ENCODE data around the gene GATAD2B. TPM values are rescaled to one million over a fixed set of nuclear protein-coding genes. Genes with fewer than 3 reads are reported as not detected.

GATAD2B gene
- total RNA-seq, 1 experiment from 2014 or later = 46.9 TPM

DNA sequence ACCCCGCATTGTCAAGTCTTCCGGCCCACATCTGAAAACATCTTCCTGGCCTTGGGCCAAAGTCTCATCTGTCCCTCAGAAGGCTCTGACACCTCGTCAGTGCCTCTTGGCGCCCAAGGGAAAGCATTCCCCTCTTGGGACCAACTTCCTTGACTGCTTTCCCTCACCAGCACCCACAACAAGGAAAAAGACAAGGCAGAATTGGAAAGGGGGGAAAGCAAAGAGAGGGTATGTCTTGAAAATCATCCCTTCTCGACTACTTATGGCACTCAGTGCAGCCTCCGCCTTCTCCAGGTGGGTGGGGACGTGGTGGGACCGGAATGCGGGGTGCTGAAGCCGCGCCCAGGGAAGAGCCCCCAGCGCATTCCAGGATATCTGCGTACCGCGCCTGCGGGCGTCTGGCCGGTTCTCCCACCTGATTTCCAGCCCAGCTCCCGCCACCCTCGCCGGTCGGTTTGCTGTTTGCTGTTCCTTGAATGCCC lies 41.1 kb upstream of the GATAD2B start:
- H3K27ac Mint-ChIP-seq = peak overlapping the region; percentile 100
- TF ChIP-seq TEAD1 (CRISPR knock-in tag; IDR thresholded peaks at IDR 0.05) (peak; percentile 83; the same call in 1 of the 2 replicates), TEAD4 (CRISPR knock-in tag; IDR thresholded peaks at IDR 0.05) (peak; percentile 77; the same call in 1 of the 2 replicates), CREM (CRISPR knock-in tag; IDR thresholded peaks at IDR 0.05) (peak; percentile 54; the same call in 1 of the 2 replicates), SMAD4 (CRISPR knock-in tag; IDR thresholded peaks at IDR 0.05) (0 out of 2 replicates have a peak, but pooled peaks have one; percentile 43), E2F5 (CRISPR knock-in tag; IDR thresholded peaks at IDR 0.05) (0 out of 2 replicates have a peak, but pooled peaks have one; percentile 61), GABPB1 (CRISPR knock-in tag; IDR thresholded peaks at IDR 0.05) (no peak), NR3C1 (CRISPR knock-in tag; conservative IDR thresholded peaks at IDR 0.05; ENCODE audit: low read depth) (no peak), ZMAT4 (CRISPR knock-in tag; IDR thresholded peaks at IDR 0.05) (0 out of 2 replicates have a peak, but pooled peaks have one; percentile 22), NR1H2 (CRISPR knock-in tag; IDR thresholded peaks at IDR 0.05) (no peak), JAZF1 (CRISPR knock-in tag; IDR thresholded peaks at IDR 0.05) (no peak), SMAD3 (CRISPR knock-in tag; IDR thresholded peaks at IDR 0.05; ENCODE audit: borderline replicate concordance) (no peak), RELA (CRISPR knock-in tag; IDR thresholded peaks at IDR 0.05; ENCODE audit: borderline replicate concordance) (no peak)
- TF ChIP-seq, protein P1, sequence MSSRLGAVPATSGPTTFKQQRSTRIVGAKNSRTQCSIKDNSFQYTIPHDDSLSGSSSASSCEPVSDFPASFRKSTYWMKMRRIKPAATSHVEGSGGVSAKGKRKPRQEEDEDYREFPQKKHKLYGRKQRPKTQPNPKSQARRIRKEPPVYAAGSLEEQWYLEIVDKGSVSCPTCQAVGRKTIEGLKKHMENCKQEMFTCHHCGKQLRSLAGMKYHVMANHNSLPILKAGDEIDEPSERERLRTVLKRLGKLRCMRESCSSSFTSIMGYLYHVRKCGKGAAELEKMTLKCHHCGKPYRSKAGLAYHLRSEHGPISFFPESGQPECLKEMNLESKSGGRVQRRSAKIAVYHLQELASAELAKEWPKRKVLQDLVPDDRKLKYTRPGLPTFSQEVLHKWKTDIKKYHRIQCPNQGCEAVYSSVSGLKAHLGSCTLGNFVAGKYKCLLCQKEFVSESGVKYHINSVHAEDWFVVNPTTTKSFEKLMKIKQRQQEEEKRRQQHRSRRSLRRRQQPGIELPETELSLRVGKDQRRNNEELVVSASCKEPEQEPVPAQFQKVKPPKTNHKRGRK (CRISPR knock-in tag; IDR thresholded peaks at IDR 0.05; ENCODE audit: borderline replicate concordance) = no peak
- TF ChIP-seq, protein P2, sequence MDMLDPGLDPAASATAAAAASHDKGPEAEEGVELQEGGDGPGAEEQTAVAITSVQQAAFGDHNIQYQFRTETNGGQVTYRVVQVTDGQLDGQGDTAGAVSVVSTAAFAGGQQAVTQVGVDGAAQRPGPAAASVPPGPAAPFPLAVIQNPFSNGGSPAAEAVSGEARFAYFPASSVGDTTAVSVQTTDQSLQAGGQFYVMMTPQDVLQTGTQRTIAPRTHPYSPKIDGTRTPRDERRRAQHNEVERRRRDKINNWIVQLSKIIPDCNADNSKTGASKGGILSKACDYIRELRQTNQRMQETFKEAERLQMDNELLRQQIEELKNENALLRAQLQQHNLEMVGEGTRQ (CRISPR knock-in tag; IDR thresholded peaks at IDR 0.05) = peak; percentile 20; the same call in 1 of the 2 replicates
- TF ChIP-seq, protein P3, sequence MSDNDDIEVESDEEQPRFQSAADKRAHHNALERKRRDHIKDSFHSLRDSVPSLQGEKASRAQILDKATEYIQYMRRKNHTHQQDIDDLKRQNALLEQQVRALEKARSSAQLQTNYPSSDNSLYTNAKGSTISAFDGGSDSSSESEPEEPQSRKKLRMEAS (CRISPR knock-in tag; IDR thresholded peaks at IDR 0.05) = peak; percentile 20; the same call in 1 of the 2 replicates

GRCh38 chr1:153963030-153963849 lies 40.5 kb upstream of the GATAD2B start, which contains the start of gene SLC39A1:
SLC39A1 (minus strand) TSS chr1:153963537; CDS start chr1:153962715, 822 bp downstream.
- peaks cover 58% of the 10 kb centered on the region for H3K4me1 Mint-ChIP-seq
- CTCF ChIA-PET = interaction anchor here (0.7 to 3.0 kb wide), 8 partner anchors 14 to 188 kb away, joined by 3 to 27 read pairs (median 4); partner anchors contain the start of genes DENND4B, JTB, RAB13 and SLC27A3
- TF ChIP-seq, protein P4, sequence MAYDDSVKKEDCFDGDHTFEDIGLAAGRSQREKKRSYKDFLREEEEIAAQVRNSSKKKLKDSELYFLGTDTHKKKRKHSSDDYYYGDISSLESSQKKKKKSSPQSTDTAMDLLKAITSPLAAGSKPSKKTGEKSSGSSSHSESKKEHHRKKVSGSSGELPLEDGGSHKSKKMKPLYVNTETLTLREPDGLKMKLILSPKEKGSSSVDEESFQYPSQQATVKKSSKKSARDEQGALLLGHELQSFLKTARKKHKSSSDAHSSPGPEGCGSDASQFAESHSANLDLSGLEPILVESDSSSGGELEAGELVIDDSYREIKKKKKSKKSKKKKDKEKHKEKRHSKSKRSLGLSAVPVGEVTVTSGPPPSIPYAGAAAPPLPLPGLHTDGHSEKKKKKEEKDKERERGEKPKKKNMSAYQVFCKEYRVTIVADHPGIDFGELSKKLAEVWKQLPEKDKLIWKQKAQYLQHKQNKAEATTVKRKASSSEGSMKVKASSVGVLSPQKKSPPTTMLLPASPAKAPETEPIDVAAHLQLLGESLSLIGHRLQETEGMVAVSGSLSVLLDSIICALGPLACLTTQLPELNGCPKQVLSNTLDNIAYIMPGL (CRISPR knock-in tag; IDR thresholded peaks at IDR 0.05) = 0 out of 2 replicates have a peak, but pooled peaks have one; percentile 46
- TF ChIP-seq ELF4 (CRISPR knock-in tag; IDR thresholded peaks at IDR 0.05; ENCODE audit: low read depth) (no peak), PREB (CRISPR knock-in tag; IDR thresholded peaks at IDR 0.05; ENCODE audit: borderline replicate concordance) (no peak), HMGA2 (CRISPR knock-in tag; IDR thresholded peaks at IDR 0.05) (no peak), PRRX2 (CRISPR knock-in tag; IDR thresholded peaks at IDR 0.05) (no peak), ATF2 (CRISPR knock-in tag; IDR thresholded peaks at IDR 0.05; ENCODE audit: borderline replicate concordance, low read depth) (no peak)
- TF ChIP-seq, protein P5, sequence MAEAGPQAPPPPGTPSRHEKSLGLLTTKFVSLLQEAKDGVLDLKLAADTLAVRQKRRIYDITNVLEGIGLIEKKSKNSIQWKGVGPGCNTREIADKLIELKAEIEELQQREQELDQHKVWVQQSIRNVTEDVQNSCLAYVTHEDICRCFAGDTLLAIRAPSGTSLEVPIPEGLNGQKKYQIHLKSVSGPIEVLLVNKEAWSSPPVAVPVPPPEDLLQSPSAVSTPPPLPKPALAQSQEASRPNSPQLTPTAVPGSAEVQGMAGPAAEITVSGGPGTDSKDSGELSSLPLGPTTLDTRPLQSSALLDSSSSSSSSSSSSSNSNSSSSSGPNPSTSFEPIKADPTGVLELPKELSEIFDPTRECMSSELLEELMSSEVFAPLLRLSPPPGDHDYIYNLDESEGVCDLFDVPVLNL (CRISPR knock-in tag; IDR thresholded peaks at IDR 0.05; ENCODE audit: borderline replicate concordance, low read depth) = no peak

More for the DNA sequence above, 41.1 kb upstream of the GATAD2B start:
- peaks cover 55% of the 10 kb centered on the region for H3K4me1 Mint-ChIP-seq
- H3K36me3 Mint-ChIP-seq = peaks cover 34% of the 10 kb centered on the region
- H3K4me3 Mint-ChIP-seq = peak overlapping the region; percentile 92
- POLR2A ChIA-PET = interaction anchor here (0.6 to 2.9 kb wide), 13 partner anchors 8 to 41 kb away, joined by 3 to 24 read pairs (median 4); partner anchors contain the start of genes DENND4B, GATAD2B, JTB and RAB13
- peak; percentile 83 for DNase-seq (ENCODE audit: low spot score)
- peaks cover 5% of the 10 kb centered on the region for H3K9me3 Mint-ChIP-seq
- no peaks in the 10 kb centered on the region for H3K27me3 Mint-ChIP-seq (ENCODE audit: low read depth)
- peak; percentile 12 for ATAC-seq
- CTCF ChIA-PET = interaction anchor here (1.0 to 3.0 kb wide), 4 partner anchors 18 to 188 kb away, joined by 3 to 27 read pairs (median 13); partner anchors contain the start of genes DENND4B, RAB13 and SLC27A3

More at GRCh38 chr1:153963030-153963849, 40.5 kb upstream of the GATAD2B start, which contains the start of gene SLC39A1:
- Mint-ChIP-seq H3K36me3 (peaks cover 34% of the 10 kb centered on the region), H3K27me3 (ENCODE audit: low read depth) (no peaks in the 10 kb centered on the region), H3K27ac (peak within 1 kb of the TSS; percentile 100), H3K9me3 (peaks cover 5% of the 10 kb centered on the region), H3K4me3 (peak within 1 kb of the TSS; percentile 92)
- ATAC-seq = peak; percentile 61
- POLR2A ChIA-PET = interaction anchor here (0.5 to 2.9 kb wide), 15 partner anchors 9 to 188 kb away, joined by 3 to 24 read pairs (median 5); partner anchors contain the start of genes DENND4B, GATAD2B, JTB and RAB13
- DNase-seq (ENCODE audit: low spot score) = peak; percentile 100

Data from WTC11 (cell line).